Measurements from ENCODE around the gene PLCB2. TPM values are rescaled to one million over a fixed set of nuclear protein-coding genes. Genes with fewer than 3 reads are reported as not detected.
A peak's percentile ranks its signal among the peaks of the same experiment; 100 is the strongest.

PLCB2 gene
- total RNA-seq, 1 experiment from 2014 or later = 1.7 TPM

DNA sequence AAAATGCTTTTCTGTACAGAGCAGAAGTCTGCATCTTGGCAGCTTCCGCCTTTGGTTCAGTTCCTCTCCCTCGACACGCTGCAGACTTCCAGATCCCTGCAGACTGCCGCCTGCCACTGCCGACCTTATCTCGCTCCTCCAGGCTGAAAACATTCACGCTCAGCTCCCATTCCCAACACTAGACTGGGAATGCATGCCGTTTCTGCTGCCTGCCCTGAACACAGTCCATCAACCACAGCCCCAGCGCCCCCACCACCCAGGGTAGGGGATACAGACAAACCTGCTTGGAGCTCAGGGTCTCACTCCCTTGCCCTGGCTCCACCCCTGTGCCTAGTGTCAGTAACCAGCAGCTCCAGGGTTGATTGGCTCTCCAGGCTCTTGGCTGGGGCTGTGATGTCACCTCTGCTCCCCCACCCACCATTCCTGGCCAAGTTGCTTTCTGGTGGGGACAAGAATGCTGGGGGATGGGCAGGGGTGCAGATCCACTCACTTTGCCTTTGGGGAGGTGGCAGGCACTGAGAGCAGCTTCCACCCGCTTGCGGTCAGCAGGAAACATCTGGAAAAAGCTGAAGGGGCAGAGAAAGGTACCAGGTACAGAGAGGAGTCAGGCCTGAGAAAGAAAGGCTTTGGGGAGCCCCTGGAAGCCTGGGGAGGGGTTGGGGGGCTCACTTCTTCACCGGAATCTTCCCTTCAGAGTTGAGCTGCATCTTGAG, 6.1 kb downstream of the PLCB2 start:
- H3K27ac ChIP-seq (ENCODE audit: low read length) = no peak overlapping the region
- ChIA-PET POLR2A (no interaction called here), CTCF (interaction anchor here (1.1 kb wide), 1 partner anchor 36 kb away, joined by 3 read pairs; no protein-coding TSS in a partner anchor)
- no peak for DNase-seq (ENCODE audit: low read depth, low spot score)
- no peaks in the 10 kb centered on the region for H3K4me1 ChIP-seq (ENCODE audit: control insufficient read depth, insufficient read depth, low read length)
- in situ Hi-C loops (cut with HindIII; ENCODE audit: low pct_unique_long_range_greater_than_20kb, low sequenced_read_pairs) (no loop called here), intact Hi-C loops (cut with micrococcal nuclease; ENCODE audit: unreplicated experiment) (no loop called here)
- no TSS peak for BruUV-seq (replicated peaks)
- H3K27me3 ChIP-seq (ENCODE audit: control insufficient read depth, insufficient read depth, low read length) = no peaks in the 10 kb centered on the region
- no peak overlapping the region for H3K4me3 ChIP-seq (ENCODE audit: low read depth in 2 of 2, low read length in 2 of 2)
- H3K9me3 ChIP-seq (ENCODE audit: control insufficient read depth, insufficient read depth, low read depth, low read length) = peaks cover 6% of the 10 kb centered on the region; the same call in 1 of the 2 replicates
- no peaks in the 10 kb centered on the region for H3K36me3 ChIP-seq (ENCODE audit: control insufficient read depth, insufficient read depth, low read length)
- TF ChIP-seq TCF7L2 (IDR thresholded peaks at IDR 0.05; ENCODE audit: low read depth, low read length) = no peak
- TF ChIP-seq POLR2AphosphoS5 (IDR thresholded peaks at IDR 0.05; ENCODE audit: low read depth, low read length) = no peak
- TF ChIP-seq REST (IDR thresholded peaks at IDR 0.05; ENCODE audit: insufficient read depth in 1 of 2, low read depth in 2 of 2, low read length in 1 of 2) = no peak
- no peak for TF ChIP-seq SIN3A (IDR thresholded peaks at IDR 0.05; ENCODE audit: borderline replicate concordance, insufficient read depth, low read depth, low read length)
- no peak for TF ChIP-seq CTCF (IDR thresholded peaks at IDR 0.05)
- ATAC-seq = 0 out of 2 replicates have a peak, but pooled peaks have one; percentile 18

- TF ChIP-seq CTCF (IDR thresholded peaks at IDR 0.05) = no peak
- TF ChIP-seq TCF7L2 (IDR thresholded peaks at IDR 0.05; ENCODE audit: low read depth, low read length) = no peak
- TF ChIP-seq REST (IDR thresholded peaks at IDR 0.05; ENCODE audit: insufficient read depth in 1 of 2, low read depth in 2 of 2, low read length in 1 of 2) = no peak
- TF ChIP-seq SIN3A (IDR thresholded peaks at IDR 0.05; ENCODE audit: borderline replicate concordance, insufficient read depth, low read depth, low read length) = no peak
- no peak for TF ChIP-seq POLR2AphosphoS5 (IDR thresholded peaks at IDR 0.05; ENCODE audit: low read depth, low read length)
These were observed 7.0 kb downstream of the PLCB2 start for GRCh38 chr15:40300771-40301170.

More at GRCh38 chr15:40300771-40301170, 7.0 kb downstream of the PLCB2 start:
- BruUV-seq (replicated peaks) = no TSS peak
- H3K27me3 ChIP-seq (ENCODE audit: control insufficient read depth, insufficient read depth, low read length) = no peaks in the 10 kb centered on the region
- in situ Hi-C loops (cut with HindIII; ENCODE audit: low pct_unique_long_range_greater_than_20kb, low sequenced_read_pairs) (no loop called here), intact Hi-C loops (cut with micrococcal nuclease; ENCODE audit: unreplicated experiment) (no loop called here)
- no peak overlapping the region for H3K27ac ChIP-seq (ENCODE audit: low read length)
- H3K36me3 ChIP-seq (ENCODE audit: control insufficient read depth, insufficient read depth, low read length) = no peaks in the 10 kb centered on the region
- ATAC-seq (no peak), DNase-seq (ENCODE audit: low read depth, low spot score) (no peak)
- ChIA-PET POLR2A (no interaction called here), CTCF (no interaction called here)
- no peak overlapping the region for H3K4me3 ChIP-seq (ENCODE audit: low read depth in 2 of 2, low read length in 2 of 2)
- no peaks in the 10 kb centered on the region for H3K4me1 ChIP-seq (ENCODE audit: control insufficient read depth, insufficient read depth, low read length)
- peaks cover 6% of the 10 kb centered on the region; the same call in 1 of the 2 replicates for H3K9me3 ChIP-seq (ENCODE audit: control insufficient read depth, insufficient read depth, low read depth, low read length)

Data from Panc1 (cell line).